Fibroblast of mammary gland (primary cell): ENCODE measurements around the gene AP4S1.
"Not testable (repeated sequence)": the region's sequence is repeated elsewhere in the genome, so short reads cannot be mapped to it uniquely, and the experiment has no call there.

ENCODE experiments used
- DNase-seq: peaks from one replicate; pipeline ENCODE4 v3.0.0-alpha.2; 2010; ENCODE audit warnings: low read depth
- H3K4me3 ChIP-seq: 2 replicates; pipeline ENCODE4 v1.5.1; 2011; ENCODE audit warnings: low read depth, mild to moderate bottlenecking, low read length, moderate library complexity; ENCODE audit not compliant: control insufficient read depth
- CTCF ChIP-seq: conservative IDR thresholded peaks from 2 replicates; pipeline ENCODE4 v1.5.1; 2011; ENCODE audit warnings: low read depth, low read length, inconsistent platforms; ENCODE audit not compliant: control insufficient read depth, insufficient read depth

The AP4S1 gene

GRCh38 chr14:31051511-31051910 lies 26.1 kb downstream of the AP4S1 start:
- H3K4me3 ChIP-seq, result no peak overlapping the region
- no peak for DNase-seq
- no peak for TF ChIP-seq CTCF

GRCh38 chr14:31052905-31053586 lies 27.6 kb downstream of the AP4S1 start:
- not testable (repeated sequence) for H3K4me3 ChIP-seq
- DNase-seq, result peak; percentile 73

GRCh38 chr14:31057035-31057434 lies 31.6 kb downstream of the AP4S1 start:
- no peak for DNase-seq
- TF ChIP-seq CTCF, result no peak

GRCh38 chr14:31057701-31058364 lies 32.4 kb downstream of the AP4S1 start:
- no peak for TF ChIP-seq CTCF
- no peak for DNase-seq
- H3K4me3 ChIP-seq, result no peak overlapping the region

More at GRCh38 chr14:31057035-31057434, 31.6 kb downstream of the AP4S1 start:
- H3K4me3 ChIP-seq, result no peak overlapping the region

GRCh38 chr14:31059152-31059924 lies 33.9 kb downstream of the AP4S1 start:
- no peak for TF ChIP-seq CTCF
- peak; percentile 89 for DNase-seq
- H3K4me3 ChIP-seq, result no peak overlapping the region

- H3K4me3 ChIP-seq, result no peak overlapping the region
- no peak for DNase-seq
- TF ChIP-seq CTCF, result no peak
Observed at GRCh38 chr14:31060253-31060875, 34.9 kb downstream of the AP4S1 start.

- DNase-seq, H3K4me3 ChIP-seq: not testable (repeated sequence)
Observed at GRCh38 chr14:31062908-31063307, 37.5 kb downstream of the AP4S1 start.
